IPS-NIHi11 (cell line): ENCODE measurements around the gene TBX5.

Experiments
- DNase-seq: peaks from one replicate; pipeline ENCODE4 v3.0.0; 2012; ENCODE audit warnings: mixed read lengths, low spot score

TBX5 gene

DNA sequence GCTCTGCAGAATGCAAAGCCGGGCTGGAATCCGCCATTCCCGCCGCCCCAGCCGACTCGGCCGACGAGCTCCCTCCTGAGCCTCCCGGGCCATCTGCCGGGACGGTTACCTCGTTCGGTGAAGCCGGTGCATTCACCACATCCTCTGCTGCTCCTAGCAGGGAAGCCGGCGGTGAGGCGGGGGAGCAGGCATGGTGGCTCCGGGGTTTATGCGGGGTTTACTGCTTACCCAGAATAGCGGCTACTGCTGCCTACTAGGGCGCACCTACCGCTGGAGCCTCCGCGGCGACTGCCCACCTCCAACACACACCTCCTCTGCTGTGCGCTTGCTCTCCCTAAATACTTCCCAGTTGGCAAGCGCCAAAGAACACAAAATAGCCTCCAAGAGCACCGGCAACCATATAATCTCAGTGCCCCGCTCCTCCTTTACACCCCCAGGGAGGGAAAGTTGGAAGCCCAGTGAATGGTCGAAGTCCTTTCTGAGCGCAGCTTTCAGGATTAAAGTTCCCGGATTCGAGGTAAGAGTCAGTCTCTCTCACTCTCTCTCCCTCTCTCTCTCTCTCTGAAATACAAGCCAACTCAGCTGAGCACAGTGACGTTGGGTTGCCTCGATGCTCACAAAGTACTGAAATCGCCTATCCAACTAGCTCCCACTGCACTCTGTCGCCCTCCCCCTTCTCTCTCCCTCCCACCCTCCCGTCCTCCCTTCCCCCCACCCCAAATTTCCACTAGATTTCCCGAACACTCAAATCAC lies at the start of gene TBX5:
Gene TBX5 (minus strand): TSS at position 626 of the 753 bp plus-strand sequence. CDS start 2,246 bp downstream, outside the sequence.
- DNase-seq = no peak

DNA sequence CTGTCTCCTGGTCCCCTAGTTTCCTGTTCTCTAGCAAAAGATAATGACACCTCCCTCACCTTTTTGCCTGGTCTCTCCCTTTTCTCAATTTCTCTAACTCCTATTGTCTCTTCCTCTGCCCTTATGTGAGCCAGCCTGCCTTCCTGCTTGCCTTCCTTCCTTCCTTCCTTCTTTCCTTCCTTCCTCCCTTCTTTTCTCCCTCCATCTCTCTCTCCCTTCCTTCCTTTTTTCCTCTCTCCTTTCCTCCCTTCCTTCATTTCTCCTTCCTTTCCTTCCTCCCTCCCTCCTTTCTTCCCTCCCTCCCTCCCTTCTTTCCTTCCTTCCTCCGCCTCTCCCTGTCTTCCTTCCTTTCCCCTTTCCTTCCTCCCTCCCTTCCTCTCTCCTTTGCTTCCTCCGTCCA lies 45.7 kb upstream of the TBX5 start:
- no peak for DNase-seq

DNA sequence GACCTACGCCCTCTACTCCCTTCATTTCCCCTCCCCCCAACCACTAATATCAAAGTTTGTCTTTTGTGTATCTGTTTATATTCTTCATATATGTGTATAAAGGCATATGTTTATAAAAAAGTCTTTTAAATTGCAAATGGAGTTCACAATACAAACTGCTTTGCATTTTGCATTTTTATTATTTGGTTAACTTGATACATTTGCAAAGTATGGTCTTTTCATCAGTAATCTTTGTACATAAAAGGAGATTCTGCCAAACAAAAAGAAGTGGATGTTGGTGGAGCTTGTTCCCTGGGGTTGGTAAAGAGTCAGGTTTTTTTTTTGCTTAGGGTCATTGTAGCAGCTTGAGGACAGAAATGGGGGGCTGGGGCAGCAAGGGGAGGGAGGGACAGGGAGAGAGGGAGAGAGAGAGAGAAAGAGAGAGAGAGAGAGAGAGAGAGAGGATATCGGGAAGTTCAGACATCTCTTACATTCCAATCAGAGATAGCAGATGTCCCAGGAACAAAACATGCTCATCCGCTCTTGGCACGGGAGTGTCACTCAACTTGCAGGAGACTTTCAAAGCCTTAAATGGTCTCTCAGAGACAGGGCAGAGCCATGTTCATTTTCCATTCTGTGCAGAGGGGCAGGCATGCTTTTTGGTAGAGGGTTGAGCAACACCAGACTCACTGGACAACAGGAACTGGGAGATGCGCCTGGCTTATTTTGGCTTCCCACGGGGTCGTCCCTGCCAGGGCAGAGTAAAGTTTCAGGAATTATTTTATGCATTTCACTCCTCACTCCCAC lies 44.8 kb upstream of the TBX5 start:
- DNase-seq = no peak

DNA sequence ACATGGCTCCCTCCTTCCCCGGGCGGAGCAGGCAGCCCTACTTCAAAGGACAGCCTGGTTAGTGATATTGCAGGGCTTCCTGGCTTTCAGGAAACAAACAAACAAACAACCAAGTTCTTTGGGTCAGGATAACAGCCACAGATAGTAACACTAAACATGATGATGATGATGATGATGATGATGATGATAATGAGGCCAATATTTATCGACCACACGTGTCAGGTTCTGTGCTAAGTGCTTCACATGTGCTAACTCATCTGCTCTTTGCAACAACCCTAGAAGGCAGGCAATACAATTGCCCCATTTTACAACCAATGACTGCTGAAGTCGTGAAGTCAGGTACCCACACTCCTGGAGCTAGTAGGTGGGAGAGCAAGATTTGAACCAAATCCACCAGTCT lies 44.1 kb upstream of the TBX5 start:
- DNase-seq = no peak

DNA sequence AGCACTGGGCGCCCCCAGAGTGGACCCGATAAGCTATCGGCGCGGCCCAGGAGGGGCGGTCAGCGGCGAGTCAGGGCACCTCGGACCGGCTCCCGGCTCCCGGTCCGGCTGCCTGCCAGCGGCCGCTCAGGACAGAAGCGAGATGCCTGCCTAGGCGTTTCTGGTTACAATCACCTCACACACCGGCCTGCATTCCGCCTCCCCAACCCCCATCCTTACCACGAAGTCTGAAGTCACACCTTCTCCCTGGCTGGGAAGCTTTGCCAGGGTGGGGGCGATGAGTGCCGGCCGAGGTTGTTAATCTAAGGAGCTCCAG lies 42.6 kb upstream of the TBX5 start:
- DNase-seq = peak; percentile 46

DNA sequence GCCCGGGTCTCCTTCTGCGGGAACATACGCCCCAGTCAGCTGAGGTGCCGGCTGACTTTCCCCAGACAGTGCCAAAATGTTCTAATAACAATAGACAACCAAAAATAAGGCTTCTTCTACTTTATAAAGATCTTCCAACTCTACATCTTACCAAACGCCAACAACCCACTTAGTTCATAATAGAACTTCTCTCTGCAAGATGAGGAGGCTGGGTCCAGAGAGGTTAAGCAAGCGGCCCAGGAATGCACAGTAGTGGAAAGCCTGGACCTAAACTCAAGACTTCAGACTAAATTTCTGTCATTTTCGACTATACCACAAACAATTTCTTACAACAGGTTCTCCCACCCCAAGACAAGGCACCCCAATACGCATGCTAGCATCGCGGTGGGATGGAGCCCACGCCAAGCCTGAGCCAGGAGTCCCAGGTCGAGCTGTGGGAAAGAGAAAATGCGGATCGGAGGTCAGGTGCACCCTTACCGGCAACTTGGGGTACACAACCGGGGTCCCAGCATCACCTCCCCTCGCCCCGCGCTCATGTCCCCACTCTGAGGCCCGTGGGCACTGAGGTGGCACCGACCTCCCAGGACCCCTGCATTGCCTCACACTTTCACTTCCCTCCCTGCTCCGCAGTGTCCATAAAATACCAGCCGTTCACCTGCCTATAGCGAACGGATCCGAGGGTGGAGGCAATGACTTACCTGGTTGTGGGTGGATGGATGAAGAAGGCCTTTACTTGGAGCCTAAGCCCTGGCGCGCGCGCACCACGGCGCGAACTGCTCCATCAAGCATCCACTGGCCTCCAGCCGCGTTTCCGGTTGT lies 42.1 kb upstream of the TBX5 start:
- DNase-seq = no peak

- DNase-seq = peak; percentile 54
Observed at GRCh38 chr12:114447274-114447716, 41.4 kb upstream of the TBX5 start.

DNA sequence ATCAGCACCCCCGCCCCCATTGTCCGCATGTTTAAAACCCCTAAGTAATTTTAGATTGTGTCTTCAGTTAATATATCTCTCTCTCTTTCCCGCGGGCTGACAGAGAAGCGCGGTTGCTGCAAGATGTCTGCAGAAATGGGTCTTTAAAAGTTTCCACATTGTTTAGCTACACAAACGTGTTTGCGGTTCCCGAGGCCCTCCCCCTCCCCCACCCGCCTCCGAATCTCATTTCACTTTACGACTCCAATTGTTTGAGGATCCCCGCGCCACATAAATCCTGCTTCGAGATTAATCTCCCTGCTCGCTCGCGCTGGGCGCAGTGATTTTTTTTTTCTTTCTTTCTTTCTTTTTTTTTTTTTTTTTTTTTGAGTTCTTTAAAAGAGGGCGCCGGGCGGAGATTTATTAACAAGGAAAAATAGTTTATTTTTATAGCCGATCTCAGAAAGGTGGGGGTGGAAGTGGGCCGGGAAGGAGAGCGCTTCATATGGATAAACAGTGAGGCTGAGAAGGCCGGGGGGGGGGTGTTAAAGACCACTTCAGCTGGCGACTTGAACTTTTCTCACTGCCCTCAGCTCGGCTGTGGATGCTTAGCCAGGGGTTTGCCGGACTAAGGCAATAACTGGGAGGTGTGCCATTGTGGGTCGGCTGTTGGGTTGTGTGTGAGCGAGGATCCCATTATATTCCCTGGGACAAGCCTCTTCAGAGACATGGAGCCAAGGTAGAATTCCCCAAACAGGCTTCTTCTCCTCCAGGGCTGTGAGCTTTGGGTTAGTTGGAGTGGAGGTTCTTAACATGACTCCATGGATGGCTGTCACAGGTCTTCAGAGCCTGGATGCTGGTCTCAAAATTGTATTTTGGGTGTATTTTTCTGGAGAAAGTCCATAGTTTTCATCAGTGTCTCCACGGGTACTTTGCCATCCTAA lies 39.7 kb upstream of the TBX5 start:
- DNase-seq = no peak

- DNase-seq = no peak
Observed at GRCh38 chr12:114444422-114445279, 38.7 kb upstream of the TBX5 start.

DNA sequence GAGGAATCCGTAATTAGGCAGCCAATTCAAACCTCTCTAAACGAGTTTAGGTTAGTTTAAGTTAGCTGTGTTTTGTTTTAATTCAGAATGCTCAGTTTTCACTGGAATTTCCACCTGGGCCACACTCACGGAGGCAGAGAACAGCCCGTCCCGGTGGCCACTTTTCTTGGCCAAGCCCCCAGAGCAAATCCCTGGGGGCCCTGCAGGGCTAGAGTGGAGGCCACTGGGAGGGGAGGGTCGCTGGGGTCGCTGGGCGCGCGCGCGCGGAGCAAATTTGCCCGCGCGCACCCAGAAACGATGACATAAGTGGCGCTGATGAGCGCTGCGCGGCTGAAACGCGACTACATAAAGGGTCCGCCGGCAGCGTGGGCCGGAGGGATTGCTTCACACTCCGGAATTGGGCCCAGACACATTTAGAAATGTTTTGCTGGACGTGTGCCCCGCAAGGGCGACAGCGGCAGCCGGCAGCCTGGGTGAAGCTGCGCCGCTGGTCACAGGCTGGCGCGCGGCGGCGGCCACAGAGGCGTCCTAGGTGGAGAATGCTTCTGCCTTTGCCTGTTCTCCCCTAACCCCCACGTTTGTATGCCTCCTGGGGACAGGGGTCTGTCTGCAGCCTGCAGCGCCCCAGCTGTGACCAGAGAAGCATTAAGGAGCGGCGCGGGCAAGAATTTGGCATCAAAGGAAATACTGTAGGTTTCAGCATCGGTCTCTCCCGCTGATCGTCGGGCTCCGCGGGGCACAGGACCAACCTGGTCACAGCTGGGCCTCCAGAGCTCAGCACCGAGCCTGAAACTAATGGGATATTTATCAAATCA lies 37.9 kb upstream of the TBX5 start:
- no peak for DNase-seq

- DNase-seq = no peak
Observed at GRCh38 chr12:114442578-114442977, 36.6 kb upstream of the TBX5 start.

DNA sequence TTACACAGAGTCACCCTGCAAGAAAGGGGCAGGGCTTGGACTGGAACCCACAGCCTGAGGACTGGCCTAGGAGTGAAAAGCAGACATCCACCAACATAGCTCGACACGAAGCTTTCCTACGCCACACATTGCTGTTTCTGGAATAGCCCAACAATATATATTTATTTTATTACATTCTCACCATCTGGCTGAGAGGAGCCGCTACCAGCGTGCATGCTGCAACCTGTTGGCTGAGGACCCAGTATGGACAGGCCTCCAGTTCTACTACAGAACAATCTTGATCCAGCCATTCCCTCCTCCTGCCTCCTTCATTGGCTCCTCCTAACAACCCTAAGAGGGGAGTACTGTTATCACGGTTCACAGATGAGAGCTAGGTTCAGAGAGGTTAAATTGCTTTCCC lies 35.6 kb upstream of the TBX5 start:
- no peak for DNase-seq

DNA sequence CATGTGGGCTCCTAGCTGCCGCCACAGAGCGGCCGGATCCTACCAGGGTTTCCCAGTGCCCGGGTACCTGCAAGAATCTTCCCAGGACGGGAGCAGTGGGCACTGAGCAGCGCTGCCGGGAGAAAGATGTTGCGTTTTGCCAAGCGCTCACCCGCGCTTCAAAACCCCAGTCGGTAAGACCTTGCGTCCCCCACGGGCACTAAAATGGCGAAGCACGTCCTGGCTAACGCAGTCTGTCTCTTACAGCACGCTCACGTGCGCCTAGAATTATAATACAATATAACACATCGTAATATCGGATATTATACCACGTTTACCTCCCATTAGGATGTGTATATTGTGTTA lies 35.1 kb upstream of the TBX5 start:
- no peak for DNase-seq

- peak; percentile 46 for DNase-seq
Observed at GRCh38 chr12:114440270-114441038, 34.5 kb upstream of the TBX5 start.

GRCh38 chr12:114439817-114440216 lies 33.9 kb upstream of the TBX5 start:
- no peak for DNase-seq

GRCh38 chr12:114439261-114439683 lies 33.3 kb upstream of the TBX5 start:
- no peak for DNase-seq

DNA sequence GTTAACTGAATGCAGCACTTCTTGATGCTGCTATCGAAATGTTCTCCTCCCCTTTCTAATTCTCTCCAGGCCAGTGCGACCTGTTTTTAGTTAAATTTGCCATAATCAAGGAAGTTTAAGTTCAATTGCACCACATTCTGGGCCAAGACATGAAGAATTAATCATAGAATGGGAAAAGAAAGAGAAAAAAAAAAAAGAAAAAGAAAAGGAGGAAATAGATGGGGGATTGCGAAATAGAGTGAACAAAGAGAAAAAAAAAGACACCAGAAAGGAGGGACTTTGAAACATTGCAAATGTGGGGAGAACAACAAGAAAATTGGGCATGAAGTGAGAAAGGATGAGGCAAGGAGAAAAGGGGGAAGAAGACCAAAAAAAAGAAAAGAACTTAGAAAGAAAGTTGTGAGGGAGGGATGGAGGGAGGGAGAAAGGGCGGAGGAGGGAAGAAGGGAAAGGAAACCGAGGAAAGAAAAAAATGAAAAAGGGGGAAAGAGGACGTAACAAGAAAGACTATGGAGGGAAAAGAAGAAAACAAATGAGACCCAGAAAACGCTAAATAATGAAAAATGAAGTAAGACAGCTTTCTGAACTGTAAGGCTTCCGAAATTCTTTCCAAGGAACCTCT lies 32.8 kb upstream of the TBX5 start:
- no peak for DNase-seq

DNA sequence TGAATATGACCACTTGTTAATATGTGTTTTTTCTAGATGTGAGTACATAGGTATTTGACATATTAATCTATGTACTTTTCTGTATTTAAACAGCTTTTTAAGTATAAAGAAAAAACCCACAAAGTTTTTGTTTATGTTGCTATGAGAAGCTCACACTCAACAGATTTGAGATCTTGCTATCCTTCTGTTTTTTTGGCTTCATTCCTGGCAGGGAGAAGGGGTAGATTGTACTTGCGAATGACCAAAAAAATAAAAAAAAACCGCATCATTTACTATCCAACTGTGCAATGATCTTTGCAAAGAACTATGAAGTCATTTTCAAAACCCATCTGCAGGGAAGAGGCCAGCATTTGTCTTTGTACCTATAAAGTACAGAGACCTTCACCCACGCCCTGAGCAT lies 28.4 kb upstream of the TBX5 start:
- no peak for DNase-seq

DNA sequence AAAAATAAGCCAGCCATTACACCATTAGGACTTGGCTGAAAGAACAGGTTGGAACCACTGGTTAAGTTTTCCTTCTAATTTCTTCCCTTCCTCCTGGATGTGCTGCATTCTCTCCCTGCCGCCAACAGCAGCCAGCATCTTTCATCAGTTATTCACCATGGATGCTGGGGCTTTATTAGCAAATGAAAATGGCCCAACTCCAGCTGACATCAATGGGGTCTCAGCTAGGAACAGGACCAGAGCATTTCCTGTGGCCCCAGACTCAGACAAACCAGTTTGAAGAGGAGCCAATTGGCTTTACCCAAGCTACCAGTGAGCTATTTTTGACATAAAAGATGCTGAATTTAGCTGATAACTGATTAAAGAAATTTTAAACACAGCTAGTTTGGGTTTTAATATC lies 26.0 kb upstream of the TBX5 start:
- DNase-seq = no peak
